Glutamatergic neuron (in vitro differentiated cells): Measurements from ENCODE around the gene TSHZ2. TPM values are rescaled to one million over a fixed set of nuclear protein-coding genes. Genes with fewer than 3 reads are reported as not detected.

Experiments used
- DNase-seq: peaks from one replicate; pipeline ENCODE4 v3.0.0; 2022
- H3K27ac Mint-ChIP-seq: one replicate; pipeline ENCODE4 v1.8.0; 2020; ENCODE audit warnings: mild to moderate bottlenecking, mixed read lengths, inconsistent platforms; ENCODE audit not compliant: unreplicated experiment
- H3K27me3 Mint-ChIP-seq: one replicate; pipeline ENCODE4 v1.8.0; 2020; ENCODE audit warnings: mild to moderate bottlenecking, moderate library complexity, mixed read lengths, inconsistent platforms; ENCODE audit not compliant: unreplicated experiment
- H3K36me3 Mint-ChIP-seq: one replicate; pipeline ENCODE4 v1.8.0; 2020; ENCODE audit warnings: mild to moderate bottlenecking, mixed read lengths, inconsistent platforms; ENCODE audit not compliant: unreplicated experiment
- H3K4me1 Mint-ChIP-seq: one replicate; pipeline ENCODE4 v1.8.0; 2020; ENCODE audit warnings: mild to moderate bottlenecking, low read depth, mixed read lengths, inconsistent platforms; ENCODE audit not compliant: unreplicated experiment
- H3K4me3 Mint-ChIP-seq: one replicate; pipeline ENCODE4 v1.8.0; 2020; ENCODE audit warnings: mild to moderate bottlenecking, mixed read lengths, inconsistent platforms; ENCODE audit not compliant: unreplicated experiment
- H3K9me3 Mint-ChIP-seq: one replicate; pipeline ENCODE4 v1.8.0; 2020; ENCODE audit warnings: mild to moderate bottlenecking, moderate library complexity, mixed read lengths, inconsistent platforms; ENCODE audit not compliant: unreplicated experiment
- total RNA-seq: library from RNA; stranded (reverse); fragmentation: NEBNext Ultra II Directional; extraction: Animal tissue kit (Norgen Biotek cat#: 25700); gene quantifications from one replicate; pipeline ENCODE4 v1.2.1, GENCODE V29; 2021; ENCODE audit not compliant: unreplicated experiment
- TF ChIP-seq, protein P1 (sequence below): fragments of 200-600 bp; sonication (generic); IDR thresholded peaks from one replicate; pipeline ENCODE4 v1.5.0; 2021; ENCODE audit not compliant: partially characterized antibody, unreplicated experiment

TSHZ2 gene
- total RNA-seq, 1 donor from 2014 or later, result 10.0 TPM

DNA sequence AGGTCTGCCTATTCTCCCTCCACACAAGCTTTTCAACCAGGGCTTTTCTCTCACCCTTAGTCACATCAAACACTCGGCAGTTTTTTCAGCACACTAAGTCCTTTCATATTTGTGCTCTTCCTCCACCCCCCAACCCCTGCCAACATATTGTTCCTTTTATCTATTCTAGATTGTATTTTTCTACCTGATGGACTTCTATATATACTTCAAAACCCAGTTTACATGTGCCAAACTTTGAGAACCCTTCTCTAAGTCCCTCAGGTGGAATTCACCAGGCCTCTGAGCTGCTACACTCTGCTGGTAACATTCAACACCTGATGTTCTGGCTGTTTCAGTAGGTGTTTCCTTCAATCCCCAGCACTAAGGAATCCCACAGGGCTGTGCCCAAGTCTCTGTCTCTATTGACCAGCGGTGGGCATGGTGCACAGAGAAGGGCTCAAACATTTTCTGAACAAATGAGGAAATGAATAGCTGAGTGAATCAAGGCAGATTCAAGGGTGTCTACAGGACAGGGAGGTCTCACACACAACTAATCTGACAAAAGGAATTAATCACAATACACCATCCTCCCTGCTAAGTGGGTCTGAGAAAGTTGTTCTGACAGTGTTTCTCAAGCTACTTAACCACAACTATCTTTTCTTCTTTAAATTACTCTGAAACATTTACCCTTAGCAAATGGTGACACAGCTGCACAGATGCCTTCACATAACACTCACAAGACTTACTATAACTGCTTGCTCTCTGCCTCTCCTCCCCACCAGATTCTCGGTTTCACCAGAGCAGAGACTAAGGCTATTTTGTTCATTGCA, 166.5 kb downstream of the TSHZ2 start:
- Mint-ChIP-seq H3K27ac (no peak overlapping the region), H3K4me1 (no peaks in the 10 kb centered on the region), H3K4me3 (no peak overlapping the region), H3K36me3 (no peaks in the 10 kb centered on the region), H3K27me3 (peaks cover 2% of the 10 kb centered on the region), H3K9me3 (no peaks in the 10 kb centered on the region)
- TF ChIP-seq, protein P1, sequence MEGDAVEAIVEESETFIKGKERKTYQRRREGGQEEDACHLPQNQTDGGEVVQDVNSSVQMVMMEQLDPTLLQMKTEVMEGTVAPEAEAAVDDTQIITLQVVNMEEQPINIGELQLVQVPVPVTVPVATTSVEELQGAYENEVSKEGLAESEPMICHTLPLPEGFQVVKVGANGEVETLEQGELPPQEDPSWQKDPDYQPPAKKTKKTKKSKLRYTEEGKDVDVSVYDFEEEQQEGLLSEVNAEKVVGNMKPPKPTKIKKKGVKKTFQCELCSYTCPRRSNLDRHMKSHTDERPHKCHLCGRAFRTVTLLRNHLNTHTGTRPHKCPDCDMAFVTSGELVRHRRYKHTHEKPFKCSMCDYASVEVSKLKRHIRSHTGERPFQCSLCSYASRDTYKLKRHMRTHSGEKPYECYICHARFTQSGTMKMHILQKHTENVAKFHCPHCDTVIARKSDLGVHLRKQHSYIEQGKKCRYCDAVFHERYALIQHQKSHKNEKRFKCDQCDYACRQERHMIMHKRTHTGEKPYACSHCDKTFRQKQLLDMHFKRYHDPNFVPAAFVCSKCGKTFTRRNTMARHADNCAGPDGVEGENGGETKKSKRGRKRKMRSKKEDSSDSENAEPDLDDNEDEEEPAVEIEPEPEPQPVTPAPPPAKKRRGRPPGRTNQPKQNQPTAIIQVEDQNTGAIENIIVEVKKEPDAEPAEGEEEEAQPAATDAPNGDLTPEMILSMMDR, result no peak
- no peak for DNase-seq

DNA sequence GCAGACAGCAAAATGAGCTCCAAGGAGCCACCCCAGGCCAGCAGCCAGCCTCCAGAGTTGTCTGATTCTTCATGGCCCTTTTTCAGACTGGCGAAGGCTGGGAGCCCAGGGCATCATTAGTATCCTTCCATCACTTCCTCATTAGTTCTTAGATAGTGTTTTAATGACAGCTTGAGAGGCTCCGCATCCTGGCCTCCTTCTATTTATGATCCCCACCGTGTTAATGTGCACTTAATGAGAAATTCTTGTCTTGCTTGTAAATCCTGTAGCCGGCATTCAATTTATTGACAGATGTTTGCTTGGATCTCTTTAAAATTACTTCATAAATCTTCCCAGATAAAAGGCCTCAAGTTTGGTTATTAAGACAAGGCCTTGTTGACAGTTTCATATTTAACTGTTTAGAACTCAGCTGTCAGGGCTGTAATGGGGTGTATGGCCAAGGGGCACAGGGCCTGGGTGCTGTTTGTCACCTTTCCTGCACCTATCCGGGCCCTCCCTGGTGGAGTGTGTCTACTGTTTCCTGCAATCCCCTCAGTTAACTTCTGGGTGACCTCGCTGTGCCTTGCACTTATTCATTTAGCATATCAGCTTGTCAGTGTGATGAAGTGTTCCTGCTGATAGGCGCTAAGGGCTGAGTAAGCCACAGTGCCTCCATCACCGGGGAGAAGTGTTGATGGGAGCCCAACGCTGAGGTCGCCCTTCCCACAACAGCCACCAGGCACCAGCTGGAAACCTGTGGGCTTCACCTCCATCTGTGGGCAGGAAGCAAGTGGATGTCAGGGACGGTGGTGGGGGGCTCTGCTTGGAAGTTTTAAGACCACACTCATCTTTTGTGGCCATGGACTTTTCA, 169.3 kb downstream of the TSHZ2 start:
- Mint-ChIP-seq H3K4me1 (no peaks in the 10 kb centered on the region), H3K27ac (no peak overlapping the region), H3K9me3 (no peaks in the 10 kb centered on the region), H3K4me3 (no peak overlapping the region), H3K36me3 (no peaks in the 10 kb centered on the region), H3K27me3 (peaks cover 1% of the 10 kb centered on the region)
- TF ChIP-seq, protein P1, result no peak
- DNase-seq, result no peak

DNA sequence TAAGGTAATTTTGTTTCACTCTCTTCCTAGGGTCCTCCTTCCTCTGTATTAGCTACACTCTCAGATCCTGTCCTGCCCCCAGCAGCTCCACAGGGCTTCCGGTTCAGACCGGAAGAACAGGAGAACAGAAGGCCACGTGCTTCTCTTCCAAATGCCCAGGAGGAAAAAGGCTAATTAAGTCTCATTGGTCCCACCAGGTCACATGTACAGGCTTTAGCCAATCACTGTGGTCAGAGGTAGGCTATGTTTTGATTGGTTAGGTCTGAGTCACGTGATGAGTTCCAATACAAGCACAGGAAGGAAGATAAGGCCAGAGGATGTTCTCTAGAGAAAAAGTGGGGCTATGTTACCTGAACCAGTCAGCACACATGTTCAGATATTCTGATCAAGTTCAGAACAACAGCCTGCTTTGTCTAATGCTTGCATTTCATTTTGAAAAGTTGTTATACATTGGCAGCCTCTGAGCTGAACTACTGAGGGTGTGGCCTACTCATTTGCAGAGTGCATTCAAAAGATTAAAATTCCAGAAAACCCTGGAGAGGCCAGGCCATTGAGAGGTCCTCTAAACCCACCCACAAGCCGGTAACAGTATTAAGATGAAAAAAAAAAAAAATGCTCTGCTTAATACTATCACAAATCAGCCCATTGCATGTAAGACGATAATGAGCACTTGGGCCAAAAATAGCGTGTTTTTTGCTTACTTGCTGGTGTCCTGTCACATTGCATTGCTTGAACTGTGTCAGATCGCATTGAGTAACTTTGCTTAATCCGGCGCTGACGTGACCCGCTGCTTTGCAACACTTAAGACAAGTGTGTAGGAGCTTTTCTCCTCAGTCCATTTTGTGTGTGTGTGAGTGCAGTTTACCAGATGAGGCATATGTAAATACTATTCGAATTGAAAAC, 170.3 kb downstream of the TSHZ2 start:
- no peak overlapping the region for H3K27ac Mint-ChIP-seq
- TF ChIP-seq, protein P1, result no peak
- H3K36me3 Mint-ChIP-seq, result no peaks in the 10 kb centered on the region
- no peaks in the 10 kb centered on the region for H3K9me3 Mint-ChIP-seq
- peaks cover 1% of the 10 kb centered on the region for H3K27me3 Mint-ChIP-seq
- no peaks in the 10 kb centered on the region for H3K4me1 Mint-ChIP-seq
- H3K4me3 Mint-ChIP-seq, result no peak overlapping the region
- DNase-seq, result no peak

DNA sequence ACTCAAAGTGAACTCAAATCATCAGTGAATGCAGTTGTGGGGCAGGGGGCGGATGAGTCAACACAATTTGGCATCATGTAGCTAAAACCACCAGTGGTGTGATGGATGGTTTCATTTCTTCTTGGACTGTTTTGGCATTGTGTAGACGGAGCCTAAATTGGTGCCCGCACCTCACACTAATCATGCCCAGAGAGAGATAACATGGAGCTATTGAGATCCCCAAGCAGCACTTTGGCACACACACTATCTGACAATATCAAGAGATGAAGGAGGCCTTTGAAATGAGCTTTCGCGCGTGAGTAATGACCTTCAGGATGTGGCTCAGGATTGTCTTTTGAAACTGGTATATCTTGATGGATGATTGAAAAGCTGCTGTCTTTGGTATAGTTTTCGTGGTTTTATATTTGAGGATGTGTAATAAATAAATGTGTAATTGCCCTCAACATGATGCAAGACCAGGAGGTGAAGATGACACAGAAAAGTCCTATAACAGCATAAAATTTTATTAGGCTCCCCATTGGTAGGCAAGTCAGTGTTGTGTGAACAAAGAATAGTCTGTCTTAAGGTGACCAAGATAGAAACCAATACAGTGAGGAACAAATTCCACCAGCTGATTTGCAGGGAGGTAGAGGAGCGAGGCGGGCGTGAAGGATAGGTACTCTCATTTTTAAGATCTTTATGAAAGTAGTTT, 174.2 kb downstream of the TSHZ2 start:
- H3K4me1 Mint-ChIP-seq, result no peaks in the 10 kb centered on the region
- H3K4me3 Mint-ChIP-seq, result no peak overlapping the region
- peaks cover 1% of the 10 kb centered on the region for H3K27me3 Mint-ChIP-seq
- TF ChIP-seq, protein P1, result no peak
- DNase-seq, result no peak
- H3K27ac Mint-ChIP-seq, result no peak overlapping the region
- no peaks in the 10 kb centered on the region for H3K36me3 Mint-ChIP-seq
- H3K9me3 Mint-ChIP-seq, result no peaks in the 10 kb centered on the region
